ENCODE results near the gene HERC2.

- no peak for TF ChIP-seq CTCF (conservative IDR thresholded peaks at IDR 0.05; ENCODE audit: low read depth, low read length)
- no peak for TF ChIP-seq POLR2A (IDR thresholded peaks at IDR 0.05; ENCODE audit: low read depth, low read length)
- no peak for TF ChIP-seq SMC3 (IDR thresholded peaks at IDR 0.05; ENCODE audit: low read depth, low read length)
Measured at GRCh38 chr15:28105224-28105791, 216.7 kb downstream of the HERC2 start.
